ENCODE results near the gene KPTN.

The KPTN gene

DNA sequence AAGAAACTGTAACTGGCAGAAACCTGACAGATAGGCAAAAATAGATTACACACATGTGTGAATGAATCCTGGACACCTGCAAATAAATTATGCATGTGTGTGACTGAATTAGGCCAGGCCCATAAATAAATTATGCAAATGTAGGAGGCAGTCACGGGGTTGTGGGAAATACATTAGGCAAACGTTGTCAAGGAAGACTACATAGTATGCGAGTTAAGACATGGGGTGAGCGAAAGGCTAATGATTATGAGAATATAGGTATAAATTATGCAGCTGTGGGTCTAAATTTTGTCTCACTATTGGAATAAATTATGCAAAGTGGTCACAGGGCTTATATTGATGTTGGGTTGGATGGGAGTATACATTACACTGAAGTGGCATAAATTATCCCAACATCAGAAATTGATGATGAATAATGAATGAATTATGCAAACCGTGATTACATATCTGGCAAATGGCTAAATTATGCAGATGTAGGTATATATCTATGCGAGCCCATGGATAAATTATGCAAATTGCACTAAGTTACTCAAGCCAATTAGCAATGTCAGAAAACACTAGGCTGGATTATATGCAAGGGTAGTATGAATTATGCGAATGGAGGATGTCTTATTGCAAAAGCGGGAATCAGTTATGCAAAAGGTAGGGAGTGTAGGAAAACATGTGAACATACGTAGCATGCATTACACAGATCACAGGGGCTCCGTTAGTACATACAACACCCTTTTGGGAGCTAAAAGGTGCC, 19.2 kb downstream of the KPTN start:
- no peak for DNase-seq

DNA sequence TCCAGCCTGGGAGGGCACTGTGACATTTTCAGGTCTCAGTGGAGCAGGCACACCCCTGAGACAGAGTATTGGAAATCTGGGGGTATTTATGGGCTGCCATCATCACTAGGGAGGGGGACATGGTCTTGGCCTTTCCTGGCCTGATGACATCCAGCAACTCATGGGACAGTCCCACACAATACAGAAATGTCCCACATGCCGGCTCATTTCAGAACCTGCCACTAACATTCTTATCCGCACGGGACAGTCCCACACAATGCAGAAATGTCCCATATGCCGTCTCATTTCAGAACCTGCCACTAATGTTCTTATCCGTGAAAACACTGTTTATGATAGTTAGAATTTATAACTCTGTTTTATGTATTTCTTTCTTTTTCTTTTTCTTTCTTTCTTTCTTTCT, 22.1 kb downstream of the KPTN start:
- no peak for DNase-seq

DNA sequence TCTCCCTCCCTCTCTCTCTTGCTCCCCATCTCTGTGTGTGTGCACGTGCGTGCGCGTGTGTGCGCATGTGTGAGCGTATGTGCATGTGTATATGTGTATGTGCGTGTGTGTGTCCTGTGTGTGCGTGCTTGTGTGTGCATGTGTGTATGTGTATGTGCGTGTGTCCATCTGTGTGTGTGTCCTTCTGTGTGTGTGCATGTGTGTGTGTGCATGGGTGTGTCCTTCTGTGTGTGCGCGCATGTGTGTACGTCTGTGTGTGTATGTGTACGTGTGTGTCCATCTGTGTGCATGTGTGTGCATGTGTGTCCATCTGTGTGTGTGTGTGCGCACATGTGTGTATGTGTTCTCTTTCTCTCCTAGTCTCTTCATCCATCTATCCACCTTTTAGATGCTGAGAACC, 24.5 kb downstream of the KPTN start:
- DNase-seq: no peak

DNA sequence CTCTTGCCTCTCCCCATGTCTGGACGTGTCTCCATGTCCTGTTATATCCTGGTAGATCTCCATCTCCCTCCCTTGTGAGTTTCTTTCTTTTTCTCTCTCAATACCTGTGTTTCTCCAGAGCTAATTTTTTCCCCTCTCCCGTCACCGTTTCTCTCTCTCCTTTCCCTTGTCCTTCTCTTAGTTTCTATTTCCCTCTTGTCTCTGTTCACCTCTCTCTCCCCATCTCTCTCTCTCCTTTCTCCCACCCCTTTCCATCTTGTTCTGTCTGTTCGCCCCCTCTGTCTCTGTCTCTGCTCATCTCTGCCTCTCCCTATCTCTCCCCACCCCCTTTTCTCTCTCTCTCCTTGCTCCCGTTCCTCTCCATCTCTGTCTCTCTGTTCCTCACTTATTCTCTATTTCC, 25.3 kb downstream of the KPTN start:
- DNase-seq: no peak

DNA sequence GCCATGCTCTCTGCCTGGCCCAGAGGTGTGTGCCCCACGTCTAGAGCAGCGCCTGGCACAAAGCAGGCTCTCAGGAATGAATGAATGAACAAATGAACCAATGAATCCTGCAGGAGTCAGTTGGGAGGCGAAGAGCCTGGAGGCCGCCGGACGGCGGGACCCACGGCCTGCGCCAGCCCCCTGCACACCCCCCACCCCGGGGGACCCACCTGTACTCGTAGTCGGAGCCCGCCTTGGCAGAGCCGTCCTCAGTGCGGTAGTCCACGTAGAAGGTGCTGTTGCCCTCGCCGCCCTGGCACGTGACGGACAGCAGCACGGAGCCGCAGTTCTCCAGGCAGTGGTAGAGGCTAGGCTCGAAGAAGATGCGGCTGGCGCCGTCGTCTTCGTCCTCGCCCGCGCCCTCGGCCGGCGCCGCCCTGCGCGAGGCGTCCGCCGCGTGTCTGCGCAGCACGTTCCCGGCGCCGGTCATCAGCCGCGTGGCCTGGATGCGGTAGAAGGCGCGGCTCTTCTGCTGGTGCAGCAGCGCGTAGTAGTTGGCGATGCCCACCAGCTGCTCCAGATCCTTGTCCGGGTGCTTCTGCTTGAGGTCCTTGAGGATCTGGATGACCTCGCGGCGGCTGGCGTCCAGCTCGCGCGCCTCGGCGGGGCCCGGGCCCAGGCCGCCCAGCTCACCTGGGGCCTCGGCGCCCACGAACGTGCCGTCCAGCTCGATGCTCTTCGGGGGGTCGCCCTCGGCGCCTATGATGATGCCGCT, 27.1 kb downstream of the KPTN start:
- DNase-seq: no peak

DNA sequence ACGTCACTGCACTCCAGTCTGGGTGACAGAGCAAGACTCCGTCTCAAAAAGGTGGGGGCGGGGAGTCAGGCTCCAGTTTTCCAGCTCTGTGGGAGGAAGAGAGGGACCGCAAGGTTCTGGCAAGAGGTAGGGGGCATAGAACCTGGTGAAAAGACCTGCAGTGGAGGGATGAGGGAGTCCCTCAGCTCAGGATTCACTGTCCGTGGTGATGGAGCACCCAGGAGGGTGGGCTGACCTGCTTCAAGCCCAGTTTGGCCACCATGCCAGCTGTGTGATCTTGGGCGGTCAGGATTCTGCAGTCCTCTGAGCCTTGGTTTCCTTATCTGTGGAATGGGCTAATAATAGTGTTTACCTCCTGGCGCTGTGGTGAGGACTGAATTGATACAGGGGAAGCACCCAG, 33.5 kb downstream of the KPTN start:
- DNase-seq: no peak

DNA sequence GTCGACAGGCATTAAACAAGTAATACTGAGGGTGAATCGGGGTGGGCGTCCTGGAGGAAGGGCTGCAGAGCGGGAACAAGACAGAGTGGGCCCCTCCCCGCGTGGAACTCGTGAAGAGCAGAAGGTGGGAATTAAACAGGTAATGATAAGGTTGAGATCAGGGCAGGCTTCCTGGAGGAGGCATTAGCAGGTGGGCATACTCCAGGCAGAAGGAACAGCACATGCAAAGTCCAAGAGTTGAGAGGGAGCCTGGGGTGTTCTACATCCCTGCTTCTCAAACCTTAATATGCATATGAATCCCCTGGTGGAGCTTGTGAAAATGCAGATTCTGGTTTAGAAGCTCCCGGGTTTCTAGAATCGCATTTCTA, 35.7 kb downstream of the KPTN start:
- no peak for DNase-seq

DNA sequence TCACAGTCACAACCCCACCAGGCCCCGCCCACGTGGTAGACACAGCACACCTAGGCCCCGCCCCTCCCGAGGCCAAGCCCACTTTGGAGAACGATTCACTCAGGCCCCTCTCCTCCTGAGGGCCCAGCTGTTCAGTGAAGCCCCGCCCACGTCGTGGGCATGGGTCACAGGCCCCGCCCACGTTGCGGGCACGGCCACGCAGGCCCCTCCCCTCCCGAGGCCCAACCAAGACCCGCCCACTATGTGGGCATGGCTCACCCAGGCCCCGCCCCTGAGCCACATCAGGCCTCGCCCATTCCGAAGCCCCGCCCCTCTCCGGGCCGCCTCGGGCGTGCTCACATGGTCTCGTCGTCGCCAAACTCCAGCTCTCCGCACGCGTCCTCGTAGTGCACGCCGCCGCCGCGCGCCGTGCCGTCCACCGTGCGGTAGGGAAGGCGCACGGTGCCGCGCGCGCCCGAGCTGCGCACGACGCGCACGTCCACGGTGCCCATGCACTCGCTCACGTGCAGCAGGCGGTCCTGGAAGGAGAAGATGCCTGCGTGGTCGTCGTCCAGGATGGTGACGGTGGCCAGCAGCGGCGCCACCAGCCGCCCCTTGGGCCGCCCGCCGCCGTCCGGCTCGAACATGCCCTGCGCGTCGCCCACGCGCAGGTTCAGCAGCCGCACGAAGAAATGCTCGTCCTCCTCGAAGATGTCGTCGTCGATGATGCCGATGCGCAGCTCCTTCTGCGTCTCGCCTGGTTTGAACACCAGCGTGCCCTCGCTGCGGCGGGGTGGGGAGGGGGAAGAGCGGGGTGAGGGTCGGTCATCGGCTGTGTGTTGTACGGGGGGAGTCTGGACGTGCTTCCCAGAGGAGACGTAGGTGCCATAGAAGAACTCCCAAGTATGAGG, 36.3 kb downstream of the KPTN start:
- no peak for DNase-seq

DNA sequence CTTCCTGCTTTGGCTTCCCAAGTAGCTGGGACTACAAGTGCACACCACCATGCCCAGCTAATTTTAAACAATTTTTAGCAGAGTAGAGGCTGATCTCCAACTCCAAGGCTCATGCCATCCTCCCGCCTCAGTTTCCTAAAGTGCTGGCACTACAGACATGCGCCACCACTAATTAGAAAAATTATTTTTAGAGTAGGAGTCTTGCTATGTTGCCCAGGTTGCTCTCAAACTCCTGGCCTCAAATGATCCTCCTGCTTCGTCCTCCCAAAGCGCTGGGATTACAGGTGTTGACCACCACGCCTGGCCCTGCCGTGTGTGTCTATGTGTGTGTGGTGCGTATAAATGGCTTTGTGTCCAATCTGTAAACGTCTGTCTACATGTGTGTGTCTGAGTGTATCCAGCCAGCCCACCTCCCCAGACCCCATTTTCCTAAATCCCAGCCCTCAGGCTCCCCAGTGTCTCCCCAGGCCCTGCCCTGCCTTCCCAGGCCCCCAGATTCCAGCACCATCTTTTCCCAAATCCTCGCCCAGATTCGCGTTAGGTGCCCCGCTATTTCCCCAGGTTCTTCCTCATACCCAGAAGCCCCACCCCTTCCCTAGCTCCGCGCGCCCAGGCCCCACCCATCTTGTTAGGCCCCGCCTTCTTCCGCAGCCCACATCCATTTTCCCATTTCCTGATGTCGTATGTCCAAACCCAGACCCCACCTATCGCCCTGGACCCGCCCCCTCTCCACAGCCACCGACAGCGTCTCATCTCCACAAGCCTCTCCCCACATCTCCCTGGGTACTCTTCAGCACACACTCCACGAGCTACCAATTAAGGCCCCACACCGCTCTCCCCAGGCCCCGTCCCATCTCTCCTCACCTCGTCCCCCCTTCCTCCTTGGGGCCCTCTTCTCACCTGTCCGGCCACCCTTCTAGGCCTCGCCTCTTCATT, 37.2 kb downstream of the KPTN start:
- DNase-seq: no peak

DNA sequence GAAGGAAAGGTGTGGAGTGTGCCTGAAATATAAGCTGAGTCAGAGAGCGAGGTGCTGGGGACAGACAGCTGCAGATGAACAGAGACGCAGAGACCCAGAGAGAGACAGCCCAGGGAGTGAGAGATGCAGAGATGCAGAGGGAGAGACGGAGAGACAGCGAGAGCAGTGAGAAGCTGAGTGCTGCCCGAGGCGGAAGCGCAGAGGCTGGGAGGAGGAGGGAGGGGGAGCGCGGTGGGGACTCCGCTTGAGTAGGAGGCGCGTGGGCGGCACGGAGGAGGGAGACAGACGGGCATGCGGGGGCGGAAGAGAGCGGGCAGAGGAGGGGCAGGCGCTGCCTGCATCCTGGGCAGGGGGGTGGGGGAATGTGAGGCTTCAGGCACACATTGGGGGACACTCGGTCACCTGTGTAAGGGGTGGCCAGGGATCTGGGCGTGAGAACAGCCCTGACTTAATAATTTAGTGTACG, 38.0 kb downstream of the KPTN start:
- DNase-seq: no peak

DNA sequence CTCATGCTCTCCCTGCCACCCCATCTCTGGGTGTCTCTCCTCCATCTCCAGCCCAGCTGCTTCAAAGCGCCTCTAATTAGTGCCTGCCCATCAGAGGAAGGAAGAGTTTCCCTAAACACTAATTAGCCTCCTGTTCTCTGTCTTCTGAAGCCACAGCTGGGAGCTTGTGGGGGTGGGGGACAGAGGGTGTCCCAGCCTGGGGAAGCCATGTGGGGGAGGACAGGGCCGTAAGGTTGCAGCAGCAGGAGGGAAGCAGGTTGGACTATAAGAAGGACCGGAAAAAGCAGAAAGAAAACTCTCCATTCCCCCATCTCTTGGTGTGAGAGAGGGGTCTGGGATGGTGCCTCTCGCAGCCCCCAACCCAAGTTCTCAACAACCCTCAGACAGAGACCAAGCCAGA, 38.5 kb downstream of the KPTN start:
- no peak for DNase-seq

DNA sequence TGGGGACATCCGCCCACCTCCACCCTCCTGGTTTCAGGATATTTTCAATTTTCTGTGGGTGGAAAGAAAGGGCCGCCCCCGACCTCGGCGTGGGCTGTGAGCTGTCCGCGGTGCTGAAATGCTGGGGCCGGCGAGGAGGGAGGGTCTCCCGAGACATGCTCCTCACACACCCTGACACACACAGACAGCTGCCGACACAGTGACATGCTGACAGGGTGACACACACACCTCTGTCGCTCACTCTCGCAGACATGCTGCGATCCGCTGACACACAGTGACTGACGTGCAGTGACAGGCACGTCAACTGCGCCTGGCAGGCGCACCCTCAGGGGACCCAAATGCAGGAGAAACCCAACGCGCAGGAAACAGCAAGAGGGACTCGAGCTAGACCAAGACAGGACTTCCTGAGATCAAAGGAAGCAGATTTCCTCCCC, 39.6 kb downstream of the KPTN start:
- DNase-seq: no peak

DNA sequence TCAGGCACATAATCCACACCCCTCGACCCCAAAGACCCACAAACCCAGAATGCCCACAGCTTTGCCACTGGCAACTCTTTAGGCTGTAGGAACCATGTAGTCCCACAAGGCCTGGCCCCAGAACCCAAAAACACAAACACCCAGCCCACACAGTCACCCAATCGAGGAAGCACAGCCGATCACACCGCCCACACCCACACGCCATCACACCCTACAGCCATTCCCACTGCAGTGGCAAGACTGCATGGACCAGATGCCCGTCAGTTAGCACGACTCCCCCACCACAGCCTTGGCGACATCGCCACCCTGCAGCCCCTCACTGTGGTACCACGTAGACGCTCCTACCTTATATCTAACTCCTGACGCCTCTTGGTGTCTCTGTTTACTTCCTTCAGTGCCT, 40.7 kb downstream of the KPTN start:
- no peak for DNase-seq

DNA sequence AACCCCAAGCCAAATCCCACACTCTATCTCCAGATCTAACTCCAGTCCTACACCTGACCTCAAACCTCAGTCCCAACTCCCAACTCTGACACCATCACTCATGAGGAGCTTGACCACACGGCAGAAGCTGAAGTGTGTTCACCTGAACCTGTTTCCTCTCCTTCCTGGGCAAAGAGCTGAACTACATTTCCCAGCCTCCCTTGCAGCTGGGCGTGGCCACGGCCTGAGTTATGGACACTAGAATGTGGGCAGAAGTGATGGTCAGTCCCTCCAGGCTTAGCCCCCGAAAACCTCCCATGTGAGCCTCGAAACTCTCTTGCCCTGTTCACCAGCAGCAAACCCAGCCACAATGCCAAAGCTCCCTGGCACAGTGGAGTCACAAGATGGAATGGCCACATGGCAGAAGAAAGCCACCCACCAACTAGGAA, 45.2 kb downstream of the KPTN start:
- DNase-seq: no peak

DNA sequence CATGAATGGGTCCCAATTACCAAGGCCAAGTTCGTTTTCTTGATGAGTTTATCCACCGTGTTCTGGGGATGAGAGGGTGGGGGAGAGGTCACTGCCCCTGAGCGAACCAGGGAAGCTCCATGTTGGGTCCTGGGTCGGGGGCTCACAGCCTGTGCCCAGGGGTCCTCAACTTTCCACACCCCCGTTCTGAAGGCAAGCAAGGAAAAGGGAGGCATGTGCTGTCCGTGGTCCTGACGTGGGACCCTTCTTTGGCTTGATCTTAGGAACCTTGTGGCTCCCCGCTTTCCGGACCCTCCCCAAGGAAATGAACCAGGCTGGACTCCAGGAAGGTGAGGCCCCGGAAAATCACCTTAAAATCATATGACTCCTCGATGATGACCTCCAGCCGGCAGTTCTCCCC, 46.5 kb downstream of the KPTN start:
- DNase-seq: no peak

DNA sequence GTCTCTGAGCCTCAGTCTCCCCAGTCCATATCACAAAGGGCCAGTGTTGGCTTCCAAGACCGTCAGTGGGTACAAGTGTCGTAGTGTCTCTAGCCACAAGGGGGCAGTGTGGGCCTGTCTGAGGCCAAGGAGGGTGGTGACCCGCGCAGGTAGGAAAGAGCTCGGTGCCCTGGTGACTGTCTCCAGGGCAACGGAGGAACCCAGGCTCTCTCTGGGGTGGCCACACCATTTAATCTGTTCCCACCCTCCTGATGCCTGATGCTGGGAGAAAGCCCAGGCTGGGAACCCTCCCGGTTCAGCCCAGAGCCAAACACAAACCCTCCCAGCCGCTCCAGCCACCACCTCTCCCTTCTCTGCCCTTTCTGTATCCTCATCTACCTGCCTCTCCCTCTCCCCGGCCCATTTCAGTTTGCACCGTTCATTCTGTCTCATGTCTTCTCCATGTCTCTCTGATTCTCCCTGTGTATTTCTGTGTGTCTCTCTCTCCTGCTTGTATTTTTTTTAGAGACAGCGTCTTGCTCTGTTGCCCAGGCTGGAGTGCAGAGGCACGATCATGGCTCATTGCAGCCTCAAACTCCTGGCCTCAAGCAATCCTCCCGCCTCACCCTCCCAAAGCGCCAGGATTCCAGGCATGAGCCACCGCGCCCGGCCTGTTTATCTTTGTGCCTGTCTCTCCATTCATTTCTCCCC, 47.2 kb downstream of the KPTN start:
- DNase-seq: no peak

DNA sequence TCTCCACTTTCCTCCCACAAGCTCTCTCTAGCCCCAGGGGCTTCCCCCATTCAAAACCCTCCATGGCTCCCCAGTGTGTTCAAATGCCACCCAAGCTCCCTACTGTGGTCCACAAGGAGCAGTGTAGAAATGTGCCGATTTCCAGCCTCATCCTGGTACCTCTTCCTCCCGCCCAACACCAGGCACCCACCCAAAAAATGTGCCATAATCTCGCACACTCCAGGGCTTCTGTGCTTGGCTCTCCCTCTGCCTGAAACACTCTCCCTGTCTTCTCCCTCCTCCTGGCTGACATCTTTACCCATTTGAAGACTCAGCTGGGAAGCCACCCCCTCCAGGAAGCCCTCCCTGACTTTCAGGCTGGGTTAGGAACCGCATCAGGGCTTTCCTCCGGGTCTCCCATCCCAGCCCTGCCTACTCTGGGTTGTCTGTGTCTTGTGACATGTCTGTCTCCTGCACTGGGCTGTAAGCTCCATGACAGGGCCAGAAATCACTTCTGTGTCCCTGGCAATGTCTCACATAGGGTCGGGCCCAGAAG, 48.1 kb downstream of the KPTN start:
- DNase-seq: no peak

DNA sequence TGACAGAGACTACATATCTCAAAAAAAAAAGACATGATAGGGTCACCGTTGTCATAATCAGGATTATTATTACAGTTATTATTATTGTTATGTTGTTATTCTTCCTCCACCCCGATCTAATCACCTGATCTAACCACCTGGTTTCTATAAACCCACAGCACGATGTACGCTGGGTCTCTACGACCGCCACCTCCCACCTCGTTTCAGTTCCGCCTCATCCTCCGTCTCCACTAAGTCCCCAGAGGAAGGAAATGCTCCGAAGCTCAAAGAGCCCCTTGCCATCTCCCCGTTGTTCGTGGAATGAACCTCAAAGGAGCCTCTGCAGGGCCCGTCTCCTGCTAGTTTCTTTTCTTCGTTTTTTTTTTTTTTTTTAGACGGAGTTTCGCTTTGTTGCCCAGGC, 48.8 kb downstream of the KPTN start:
- DNase-seq: no peak

DNA sequence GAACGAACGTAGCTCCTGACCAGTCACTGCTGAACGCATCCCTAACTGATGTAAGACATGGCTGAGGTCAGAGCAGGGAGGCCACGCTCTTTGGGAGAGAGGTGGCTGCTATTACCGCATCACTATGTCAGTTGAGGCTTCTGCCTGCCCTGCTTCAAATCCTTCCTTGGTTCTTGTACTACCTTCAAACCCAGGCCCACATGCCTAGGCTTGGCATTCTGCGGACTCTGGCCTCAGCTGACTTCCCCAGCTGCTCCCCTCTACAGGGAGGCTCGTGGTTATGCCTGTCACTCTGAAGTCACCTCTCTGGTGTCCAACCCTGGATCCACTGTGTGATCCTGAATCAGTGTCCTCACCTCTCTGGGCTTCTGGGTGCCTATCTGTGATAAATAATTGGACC, 49.9 kb downstream of the KPTN start:
- DNase-seq: no peak

DNA sequence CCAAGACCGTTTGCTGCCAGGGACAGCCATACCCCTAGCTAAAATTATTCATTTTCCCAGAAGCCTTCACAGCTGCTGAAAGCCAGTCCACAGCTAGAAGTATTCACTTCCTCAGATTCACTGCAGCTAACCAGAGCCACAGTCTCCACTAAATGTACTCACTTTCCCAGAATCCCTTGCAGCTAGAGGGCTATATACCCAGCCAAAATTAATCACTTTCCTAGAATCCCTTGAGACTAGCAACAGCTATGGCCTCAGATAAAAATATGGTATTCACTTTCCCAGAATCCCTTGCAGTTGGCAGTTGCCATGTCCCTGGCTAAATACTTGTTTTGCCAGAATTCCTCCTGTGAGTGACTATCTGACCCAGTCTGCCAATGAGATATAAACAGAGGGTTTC, 50.9 kb downstream of the KPTN start:
- no peak for DNase-seq

DNA sequence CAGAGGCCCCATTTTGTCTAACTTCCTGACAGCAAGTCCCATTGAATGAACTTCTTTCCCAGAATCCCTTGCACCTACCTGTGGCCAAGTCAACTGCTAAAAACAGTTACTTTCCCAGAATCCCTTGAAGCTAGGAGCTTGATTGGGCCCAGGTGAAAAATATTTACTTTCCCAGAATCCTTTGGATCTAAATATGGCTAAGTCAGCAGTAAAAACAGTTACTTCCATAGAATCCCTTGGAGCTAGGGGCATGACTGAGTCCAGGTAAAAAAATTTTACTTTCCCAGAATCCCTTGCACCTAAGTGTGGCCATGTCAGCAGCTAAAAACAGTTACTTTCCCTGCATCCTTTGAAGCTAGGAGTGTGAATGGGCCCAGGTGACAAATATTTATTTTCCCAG, 51.5 kb downstream of the KPTN start:
- DNase-seq: no peak

DNA sequence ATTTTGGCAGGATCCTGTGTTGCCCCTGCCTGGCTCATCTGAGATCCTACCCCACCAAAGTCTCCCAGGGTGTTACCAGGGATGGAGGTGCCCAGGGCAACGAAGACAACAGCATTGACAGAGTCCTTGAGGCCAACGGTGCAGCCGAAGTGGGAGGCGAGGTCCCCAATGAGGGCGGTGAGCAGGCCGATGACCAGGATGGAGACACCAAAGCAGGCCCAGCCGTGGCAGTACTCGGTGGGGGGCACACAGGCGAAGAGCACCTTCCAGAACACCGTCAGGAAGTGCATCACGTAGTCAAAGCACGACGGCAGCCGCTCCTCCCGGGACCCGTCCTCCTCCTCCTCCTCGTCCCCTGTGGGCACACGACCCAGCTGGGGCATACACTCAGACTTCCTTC, 51.9 kb downstream of the KPTN start:
- no peak for DNase-seq

Data from SIG-M5 (cell line).